GM18508 (cell line): ENCODE measurements around the gene IGFBPL1.
"Not testable (repeated sequence)": the region's sequence is repeated elsewhere in the genome, so short reads cannot be mapped to it uniquely, and the experiment has no call there.

Experiments
- ATAC-seq: cut with Tn5 transposase; IDR thresholded peaks from one replicate; pipeline ENCODE4 v1.9.1; 2021; ENCODE audit warnings: moderate number of reproducible peaks; ENCODE audit not compliant: insufficient read depth, unreplicated experiment

The IGFBPL1 gene

DNA sequence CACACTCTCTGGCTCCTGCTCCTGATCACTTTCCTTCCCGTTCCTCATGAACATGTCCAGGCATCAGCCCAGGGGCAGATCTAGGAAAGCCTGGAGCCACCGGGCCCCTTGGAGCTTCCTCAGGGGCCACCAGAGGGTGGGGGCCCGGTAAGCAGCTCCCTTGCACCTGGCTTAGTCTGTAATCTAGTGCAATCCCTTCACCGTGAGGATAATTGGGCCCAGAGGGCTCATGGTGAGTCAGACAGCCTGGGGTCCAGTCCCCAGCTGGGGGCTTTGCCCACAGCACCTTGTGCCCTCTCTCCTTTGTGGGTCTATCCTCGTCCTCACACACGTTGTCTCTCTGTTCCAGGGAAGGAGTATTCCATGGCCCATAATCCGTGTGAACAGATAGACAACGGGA lies 42.1 kb downstream of the IGFBPL1 start:
- no peak for ATAC-seq

DNA sequence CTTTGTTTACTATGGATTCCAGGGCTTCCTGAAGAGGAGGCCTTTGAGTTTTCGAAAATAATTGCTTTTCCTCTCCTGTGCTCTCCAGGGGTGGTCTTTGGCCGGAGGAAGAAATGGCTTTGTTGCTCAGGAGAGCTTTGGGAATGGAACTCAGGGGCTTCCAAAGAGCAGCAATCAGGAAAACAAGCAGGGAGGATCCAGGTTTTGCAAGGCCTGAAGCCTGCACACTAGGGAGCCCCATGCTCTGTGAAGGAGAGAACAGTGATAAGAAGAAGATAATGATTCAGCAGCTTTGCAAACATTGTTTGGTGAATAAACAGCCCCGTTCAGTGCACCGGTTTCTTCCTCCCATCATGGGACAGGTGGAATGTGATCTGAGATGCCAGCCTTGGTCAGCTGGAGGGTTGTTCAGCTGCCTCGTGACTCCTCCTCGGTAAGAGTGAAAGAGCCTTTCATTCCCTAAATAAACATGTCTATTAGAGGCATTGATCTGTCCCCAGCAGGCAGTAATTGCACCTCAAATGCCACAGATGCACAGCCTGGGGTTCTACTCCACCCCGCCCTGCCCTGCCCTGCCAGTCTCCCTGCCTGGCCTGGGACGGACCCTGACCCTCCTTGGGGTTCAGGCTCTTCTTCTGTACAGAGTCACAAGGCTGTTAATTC lies 43.3 kb downstream of the IGFBPL1 start:
- ATAC-seq, result no peak

DNA sequence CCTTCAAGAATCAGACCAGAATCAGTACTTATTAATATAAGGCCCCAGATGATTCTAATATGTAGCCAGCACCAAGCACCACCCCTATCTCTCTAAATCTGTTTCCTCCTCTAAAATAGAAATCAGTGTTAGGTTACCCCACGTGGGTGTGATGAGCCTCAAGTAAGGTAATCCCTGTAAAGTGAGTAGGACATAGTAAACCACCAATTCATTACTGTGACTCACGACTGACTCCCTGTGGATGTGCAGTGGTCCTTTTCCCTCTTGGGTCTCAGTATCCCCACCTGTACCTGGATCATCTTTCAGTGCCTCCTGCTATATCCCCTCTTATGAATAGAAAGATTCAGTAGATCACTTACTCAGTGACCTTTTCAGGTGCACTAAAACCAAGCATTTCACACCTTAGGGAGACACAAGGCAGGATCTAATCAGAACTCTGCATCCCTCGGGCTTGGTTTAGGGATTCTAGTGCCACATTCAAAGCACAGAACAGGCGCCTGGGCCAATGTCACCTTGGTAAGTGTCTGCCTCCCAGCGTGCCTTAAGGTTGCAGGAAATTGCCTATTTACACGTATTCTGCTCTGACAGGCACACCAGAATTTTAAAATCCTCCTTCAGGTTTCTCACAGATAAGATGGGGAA lies 43.9 kb downstream of the IGFBPL1 start:
- no peak for ATAC-seq

DNA sequence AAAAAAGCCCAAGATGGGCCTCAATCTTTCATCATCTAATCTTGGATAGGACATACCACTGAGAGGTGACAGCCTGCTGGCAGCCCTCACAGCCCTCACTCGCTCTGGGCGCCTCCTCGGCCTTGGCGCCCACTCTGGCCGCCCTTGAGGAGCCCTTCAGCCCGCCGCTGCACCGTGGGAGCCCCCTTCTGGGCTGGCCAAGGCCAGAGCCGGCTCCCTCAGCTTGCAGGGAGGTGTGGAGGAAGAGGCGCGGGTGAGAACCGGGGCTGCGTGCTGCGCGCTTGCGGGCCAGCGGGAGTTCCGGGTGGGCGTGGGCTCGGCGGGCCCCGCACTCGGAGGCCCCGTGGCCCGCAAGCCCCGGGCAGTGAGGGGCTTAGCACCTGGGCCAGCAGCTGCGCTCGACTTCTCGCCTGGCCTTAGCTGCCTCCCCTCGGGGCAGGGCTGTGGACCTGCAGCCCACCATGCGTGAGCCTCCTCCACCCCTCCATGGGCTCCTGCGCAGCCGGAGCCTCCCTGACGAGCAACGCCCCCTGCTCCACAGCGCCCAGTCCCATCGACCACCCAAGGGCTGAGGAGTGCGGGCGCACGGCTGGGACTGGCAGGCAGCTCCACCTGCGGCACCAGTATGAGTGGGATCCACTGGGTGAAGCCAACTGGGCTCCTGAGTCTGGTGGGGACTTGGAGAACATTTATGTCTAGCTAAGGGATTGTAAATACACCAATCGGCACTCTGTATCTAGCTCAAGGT lies 46.7 kb downstream of the IGFBPL1 start:
- ATAC-seq, result not testable (repeated sequence)

DNA sequence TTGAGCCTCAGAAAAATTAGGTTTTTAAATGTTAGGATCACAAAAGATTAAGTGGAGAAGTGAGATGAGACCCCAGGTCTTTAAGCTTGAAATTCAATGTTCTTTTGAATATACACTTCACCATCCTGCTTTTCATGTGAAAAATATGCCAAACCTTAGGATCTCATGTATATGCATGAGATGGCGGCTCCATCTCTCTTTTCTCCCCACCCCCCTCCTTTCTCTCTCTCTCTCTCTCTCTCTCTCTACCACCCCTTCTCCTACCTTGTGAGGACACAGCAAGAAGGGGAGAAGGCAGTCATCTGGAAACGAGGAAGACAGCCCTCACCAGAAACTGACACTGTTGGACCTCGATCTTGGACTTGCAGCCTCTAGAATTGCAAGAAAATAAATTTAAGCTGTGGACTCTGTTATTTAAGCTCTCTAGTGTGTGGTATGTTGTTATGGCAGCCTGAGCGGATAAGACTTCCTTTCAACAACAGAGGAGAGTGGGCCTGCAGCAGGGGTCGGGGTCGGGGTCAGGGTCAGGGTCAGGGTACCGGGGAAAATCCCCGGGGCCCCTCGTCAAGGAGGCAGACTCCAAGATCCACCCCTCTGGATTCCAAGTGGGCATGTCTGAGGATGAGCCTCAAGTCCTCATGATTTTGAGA lies 48.1 kb downstream of the IGFBPL1 start:
- no peak for ATAC-seq

DNA sequence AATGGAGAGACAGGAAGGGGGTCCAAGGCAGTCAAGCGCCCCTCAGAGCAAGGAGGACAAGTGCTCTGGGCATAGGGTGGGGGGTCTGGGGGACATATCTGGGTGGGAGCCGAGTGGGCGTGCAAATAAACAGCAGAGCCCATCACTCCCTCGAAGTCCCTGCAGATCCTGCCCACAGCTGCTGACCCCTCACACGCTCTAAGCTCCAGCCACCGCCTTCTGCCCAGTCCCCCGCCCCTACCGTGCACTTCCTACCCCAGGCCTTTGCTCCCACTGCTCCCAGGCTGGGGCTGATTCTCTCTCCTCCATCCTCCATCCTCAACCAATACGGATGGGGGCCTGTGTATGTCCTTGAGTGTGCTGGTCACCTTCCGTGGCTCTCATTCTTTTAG lies 48.7 kb downstream of the IGFBPL1 start:
- ATAC-seq, result no peak

DNA sequence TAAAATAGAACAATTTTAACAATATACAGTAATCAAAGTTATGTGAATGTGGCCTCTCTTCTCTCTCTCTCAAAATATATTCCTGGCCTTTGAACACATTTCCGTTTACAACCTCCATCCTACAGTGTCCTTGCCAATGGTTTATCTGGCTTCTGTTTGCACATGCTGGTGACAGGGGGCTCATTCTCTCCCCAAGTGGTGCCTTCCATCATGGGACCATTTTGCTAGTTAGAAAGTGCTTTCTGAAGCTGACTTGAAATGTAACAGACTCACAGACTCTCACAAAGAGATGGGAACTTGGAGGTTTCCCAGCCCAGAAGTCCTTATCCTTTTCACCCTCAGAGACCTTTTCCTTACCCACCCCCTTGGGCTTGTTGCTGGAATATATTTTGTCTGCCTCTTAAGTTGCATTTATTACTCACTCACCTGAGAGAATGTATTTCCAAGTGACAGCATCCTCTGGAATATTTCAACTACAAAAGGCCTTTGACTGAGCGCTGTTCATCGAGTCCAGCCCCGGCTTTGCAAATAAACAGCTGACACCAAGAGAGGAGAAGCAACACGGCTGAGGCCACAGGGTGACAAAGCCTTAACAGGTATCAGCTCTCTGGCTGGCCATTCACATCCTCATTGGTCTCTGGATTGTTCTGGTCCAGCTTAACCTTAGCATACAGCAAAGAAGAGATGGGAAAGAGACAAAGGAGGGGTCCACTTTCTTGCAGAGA lies 49.2 kb downstream of the IGFBPL1 start:
- no peak for ATAC-seq

DNA sequence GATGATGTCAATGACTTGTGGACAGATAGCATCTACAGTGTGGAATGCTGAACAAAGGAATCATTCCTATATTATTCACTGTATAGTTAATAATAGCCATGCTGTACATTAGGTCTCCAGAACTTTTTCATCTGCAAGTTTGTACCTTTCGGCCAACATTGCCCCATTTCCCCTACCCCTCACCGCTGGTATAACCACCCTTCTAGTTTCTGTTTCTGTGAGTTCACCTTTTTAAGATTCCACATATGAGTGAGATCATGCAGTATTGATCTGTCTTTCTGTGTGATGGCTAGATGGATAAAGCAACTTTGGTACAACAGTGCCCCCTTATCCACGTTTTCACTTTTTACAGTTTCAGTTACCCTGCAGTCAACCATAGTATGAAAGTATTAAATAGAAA lies 50.6 kb downstream of the IGFBPL1 start:
- ATAC-seq, result no peak

DNA sequence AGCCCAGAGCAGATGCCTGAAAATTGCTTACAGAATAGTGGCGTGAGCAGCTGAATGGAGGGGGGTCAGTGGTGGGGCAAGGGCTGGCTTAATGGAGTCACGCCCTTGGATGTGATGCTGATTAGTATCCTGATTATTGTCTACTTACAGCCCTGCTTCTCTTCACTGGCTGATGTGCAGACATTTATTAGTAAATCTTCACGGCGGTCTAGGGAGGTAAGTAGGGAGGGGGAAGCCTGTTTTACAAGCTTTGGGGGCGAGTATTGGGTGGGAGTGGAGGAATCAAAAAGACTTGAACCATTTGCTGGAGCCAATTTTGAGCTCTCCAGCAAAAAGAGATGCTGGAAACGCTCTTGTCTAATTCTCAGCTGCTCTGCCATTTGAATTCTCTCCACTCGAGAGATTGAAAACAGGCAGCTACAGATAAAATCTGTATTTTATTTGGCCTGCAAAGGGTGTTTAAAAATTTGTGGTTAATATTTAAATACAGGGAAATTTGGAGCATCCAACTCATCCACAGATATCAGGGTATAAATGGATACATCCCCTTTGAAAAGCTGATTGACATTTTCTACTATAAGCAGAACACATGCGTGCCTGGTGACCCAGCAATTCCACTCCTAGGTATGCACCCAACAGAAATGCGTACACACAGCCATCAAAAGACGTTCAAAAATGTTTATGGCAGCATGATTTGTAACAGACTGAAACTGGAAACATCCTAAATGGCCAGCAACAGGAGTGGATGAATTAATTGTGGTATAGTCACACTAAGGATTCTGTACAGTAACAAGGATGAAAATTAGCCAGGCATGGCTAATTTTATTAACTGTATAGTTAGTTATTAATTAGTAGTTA lies 51.3 kb downstream of the IGFBPL1 start:
- ATAC-seq, result no peak

DNA sequence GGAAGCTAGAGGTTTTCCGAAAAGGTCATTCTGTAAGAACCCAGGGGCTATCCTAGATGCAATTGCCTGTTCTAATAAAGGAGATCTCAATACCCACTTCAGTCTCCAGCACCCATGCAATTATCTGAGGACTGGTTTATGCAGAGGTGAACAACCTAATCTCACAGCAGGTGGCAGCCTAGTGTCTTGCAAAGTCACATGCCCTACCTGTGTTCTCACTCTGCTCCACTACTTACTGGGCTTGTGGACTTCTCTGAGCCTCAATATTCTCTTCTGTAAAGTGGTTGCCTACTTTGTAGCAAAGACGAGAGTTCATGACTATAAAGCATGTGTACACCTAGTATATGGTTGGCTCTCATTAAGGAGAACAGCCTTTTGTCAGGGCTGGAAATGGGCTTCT lies 52.8 kb downstream of the IGFBPL1 start:
- no peak for ATAC-seq

DNA sequence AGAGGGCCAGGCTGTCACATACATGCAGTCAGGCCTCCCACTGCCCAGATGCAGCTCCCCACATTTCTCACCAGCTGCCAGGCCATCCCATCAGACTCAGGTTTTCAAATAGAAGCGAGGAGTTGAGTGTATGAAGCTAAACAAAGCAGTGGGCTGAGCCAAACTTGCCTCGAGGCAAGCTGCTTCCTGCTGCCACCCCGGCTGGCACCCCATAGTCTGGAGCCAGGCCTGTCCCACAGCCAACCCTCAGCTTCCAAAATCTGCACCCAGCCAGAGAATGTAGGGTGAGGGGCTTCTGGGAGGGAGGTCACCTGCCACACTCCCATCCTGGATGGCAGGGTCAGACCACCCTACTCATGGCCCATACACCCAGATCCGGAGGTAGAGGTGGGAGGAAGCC lies 54.1 kb downstream of the IGFBPL1 start:
- no peak for ATAC-seq

DNA sequence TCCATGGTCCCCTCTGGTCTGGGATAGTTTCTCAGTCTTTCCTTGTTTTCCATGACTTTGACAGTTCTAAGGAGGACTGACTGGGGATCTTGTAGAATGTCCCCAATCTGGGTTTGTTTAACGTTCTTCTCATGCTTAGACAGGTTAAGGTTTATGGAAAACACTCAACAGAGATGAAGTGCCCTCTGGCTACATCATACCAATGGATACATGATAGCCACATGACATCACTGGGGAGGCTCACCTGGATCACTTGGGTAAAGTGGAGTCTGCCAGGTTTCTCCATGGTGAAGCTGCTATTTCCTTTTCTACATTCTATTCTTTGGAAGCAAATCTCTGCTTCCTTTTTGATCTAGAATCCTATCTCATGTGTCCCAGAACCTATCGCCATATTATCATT lies 55.5 kb downstream of the IGFBPL1 start:
- ATAC-seq, result no peak

DNA sequence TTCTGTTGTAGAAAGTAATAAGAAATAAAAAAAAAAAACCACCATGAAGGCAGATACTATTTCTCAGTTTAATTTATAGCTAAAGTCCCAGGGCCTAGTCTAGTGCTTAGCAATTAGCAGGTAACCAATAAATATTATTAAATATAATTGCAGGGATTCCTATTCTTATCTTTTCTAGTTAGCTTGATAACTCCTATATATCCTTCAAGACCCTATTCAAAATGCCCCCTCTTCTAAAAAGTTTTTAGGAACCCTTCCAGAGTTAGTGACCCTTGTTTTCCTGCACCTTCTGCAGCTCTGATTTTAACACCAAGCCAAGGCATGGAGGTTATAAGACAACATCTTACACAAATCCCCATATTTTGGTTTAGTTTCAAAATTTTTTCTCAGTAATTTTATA lies 56.4 kb downstream of the IGFBPL1 start:
- ATAC-seq, result no peak

DNA sequence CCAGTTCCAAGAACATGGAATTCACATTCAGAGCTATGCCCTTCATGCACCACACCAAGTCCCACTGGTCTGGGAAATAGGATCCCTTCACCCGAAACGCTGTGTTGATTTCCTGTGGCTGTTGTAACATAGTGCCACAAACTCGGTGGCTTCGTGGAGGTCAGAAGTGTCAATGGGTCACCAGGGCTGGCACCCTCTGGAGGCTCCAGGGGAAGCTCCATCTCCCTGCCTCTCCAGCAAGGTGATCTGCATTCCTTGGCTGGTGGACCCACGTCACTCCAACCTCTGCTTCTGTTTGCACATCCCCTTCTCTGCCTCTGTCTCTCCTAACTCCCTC lies 60.7 kb downstream of the IGFBPL1 start:
- ATAC-seq, result no peak

DNA sequence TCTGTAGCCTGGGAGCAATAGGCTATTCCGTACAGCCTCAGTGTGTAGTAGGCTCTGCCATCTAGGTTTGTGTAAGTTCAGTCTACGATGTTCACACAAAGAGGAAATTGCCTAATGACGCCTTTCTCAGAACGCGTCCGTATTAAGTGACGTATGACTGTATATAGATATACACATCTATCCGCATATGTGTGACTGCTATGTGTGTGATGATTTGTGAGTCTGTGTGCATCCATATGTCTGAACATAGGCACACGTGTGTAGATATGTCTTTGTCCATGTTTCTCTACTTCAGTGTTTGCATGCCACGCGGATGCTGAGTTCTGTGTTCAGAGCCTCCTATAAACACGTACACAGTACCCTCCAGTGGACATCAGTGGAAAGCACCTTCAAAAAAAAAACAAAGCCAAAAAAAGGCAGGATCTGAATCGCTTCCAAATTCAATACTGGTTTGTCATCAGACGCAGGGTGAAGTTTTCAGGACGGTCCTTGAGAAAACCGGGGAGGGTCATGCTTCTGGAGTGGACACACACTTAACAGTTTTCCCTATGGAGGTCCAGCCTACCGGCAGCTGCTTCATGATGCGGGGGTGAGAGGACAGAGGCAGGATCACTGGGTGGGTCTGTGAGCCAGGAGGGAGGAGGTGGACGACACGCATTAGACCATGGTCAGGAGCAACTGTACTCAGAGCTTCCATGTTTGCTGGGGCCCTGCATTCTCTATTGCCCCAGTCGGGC lies 61.2 kb downstream of the IGFBPL1 start:
- no peak for ATAC-seq

DNA sequence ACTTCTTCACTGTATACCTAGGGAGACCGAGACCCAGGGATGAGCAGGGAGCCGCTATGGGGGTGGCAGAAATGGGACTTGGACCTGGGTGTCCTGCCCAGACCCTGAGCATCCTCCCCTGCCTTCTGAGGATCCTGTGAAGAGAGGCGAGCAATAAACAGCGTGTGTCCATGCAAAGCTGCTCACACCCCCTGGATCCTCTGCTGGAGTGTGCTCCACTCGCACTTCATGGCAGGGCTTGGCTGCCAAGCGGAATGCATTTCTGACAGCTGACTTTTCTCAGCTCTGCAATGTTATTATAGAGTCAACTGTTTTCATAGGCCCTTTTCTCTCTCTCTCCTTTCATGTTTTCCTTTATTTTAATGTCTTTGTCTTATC lies 62.8 kb downstream of the IGFBPL1 start:
- no peak for ATAC-seq

DNA sequence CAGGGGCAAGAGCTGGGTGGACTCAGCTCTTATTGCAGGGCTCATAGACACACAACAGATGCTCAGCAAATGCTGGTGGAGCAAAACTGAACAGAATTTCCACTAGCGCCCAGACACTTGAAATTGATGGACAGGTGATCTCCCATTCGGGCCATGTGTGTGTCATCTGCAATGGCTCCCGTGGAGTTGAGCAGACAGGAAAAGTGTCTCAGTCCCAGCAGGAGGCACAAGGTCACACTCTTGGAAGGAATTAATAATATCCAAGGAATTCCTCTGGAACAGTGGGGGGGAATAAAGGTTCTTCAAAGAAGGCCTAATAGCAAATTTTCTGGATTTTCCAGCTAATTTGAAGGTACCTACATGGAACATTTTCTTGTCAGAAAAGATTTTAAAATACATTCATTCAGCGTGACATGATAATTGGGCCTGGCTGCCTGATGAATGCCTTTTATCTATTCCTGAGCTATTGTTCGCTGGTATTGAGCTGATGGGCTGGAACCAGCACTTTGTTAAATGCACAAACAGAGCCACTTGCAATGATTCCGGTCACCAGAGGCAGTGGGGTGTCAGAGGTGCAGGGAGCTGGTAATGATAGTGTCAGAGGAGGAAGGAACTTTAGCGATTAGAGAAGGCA lies 63.3 kb downstream of the IGFBPL1 start:
- ATAC-seq, result no peak

DNA sequence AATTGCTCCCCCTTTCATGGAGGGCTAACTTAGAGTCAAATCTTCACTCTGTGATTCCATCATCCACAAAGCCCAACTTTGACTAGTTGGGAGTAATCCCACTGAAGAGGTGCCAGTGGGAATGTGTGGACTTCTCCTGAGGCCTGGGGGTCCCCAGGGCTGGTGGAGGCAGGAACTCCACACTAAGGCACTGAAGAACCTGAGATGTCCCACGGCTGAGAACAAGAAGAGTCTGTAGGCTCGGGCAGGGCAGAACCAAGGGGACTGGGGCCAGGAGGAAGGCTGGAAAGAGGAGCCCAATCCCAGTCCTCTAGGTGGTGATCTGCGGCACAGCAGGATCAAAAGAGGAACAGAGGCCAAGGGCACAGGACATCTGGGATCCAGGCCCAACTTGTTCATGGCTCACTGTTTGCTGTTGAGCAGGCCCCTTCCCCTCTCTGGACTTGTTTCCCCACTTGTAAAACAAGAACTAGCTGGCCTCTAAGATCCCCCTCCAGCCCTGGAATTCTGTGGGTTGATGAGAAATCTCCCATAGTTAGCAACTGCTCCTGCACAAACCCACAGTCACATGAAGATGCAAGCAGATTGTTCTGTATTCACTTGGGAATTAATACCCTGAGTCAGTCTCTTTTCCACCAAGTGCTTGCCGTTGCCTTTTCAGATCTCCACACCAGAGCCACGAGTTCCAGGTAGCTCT lies 64.4 kb downstream of the IGFBPL1 start:
- no peak for ATAC-seq
